Subcutaneous adipose tissue (tissue), 4 donors: ENCODE measurements around the gene MINDY4. TPM values are rescaled to one million over a fixed set of nuclear protein-coding genes. Genes with fewer than 3 reads are reported as not detected.

Experiments used
- total RNA-seq, 4 donors: library from RNA; depleted of rRNA; stranded (reverse); fragments of >200 nt; gene quantifications; one replicate each; pipeline ENCODE4 v1.1.0, GENCODE V29; 2016
- TF ChIP-seq, protein P1 (sequence below): fragments of 450-650 bp; IDR thresholded peaks from one replicate; pipeline ENCODE4 v1.5.1; 2016; ENCODE audit warnings: low read depth, mild to moderate bottlenecking, control low read depth, antibody characterized with exemption, moderate library complexity

Gene MINDY4
- total RNA-seq: 1 to 10 TPM; 3.7 to 8.5 (median 7.4) TPM

DNA sequence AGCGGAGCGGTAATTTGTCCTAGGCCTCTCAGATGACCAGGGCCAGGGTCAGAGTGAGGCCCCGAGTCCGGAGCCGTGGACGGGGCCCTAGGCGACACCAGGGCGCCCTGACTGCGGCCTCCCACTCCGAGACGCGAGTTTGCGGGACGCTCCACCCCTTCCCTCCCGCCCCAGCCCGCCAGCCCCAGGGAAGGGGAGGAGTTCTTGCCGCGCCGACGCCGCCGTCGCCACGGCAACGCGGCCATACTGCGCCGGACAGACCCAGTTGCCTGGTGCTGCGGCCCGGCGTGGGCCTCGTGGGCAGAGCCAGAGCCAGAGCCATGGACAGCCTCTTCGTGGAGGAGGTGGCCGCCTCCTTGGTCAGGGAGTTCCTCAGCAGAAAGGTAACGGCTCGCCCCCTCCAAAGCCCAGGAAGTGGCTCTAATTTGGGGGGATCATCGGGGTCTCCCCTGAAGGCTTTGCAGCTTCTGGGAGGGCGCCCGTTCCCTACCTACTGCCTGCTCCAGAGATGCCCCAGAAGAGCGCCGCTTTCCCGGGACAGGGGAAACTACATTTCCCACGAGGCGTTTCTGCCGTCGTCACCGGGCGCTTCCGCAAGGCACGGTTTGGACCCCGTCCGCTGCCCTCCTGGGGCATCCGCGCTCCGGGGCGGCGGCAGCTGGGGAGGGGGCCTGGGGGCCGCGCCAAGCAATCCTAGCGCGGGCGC lies at the start of gene MINDY4:
TSS of gene MINDY4 (plus strand) at position 244 of the 706 bp plus-strand sequence. CDS start at position 321, 77 bp downstream.
- TF ChIP-seq, protein P1, sequence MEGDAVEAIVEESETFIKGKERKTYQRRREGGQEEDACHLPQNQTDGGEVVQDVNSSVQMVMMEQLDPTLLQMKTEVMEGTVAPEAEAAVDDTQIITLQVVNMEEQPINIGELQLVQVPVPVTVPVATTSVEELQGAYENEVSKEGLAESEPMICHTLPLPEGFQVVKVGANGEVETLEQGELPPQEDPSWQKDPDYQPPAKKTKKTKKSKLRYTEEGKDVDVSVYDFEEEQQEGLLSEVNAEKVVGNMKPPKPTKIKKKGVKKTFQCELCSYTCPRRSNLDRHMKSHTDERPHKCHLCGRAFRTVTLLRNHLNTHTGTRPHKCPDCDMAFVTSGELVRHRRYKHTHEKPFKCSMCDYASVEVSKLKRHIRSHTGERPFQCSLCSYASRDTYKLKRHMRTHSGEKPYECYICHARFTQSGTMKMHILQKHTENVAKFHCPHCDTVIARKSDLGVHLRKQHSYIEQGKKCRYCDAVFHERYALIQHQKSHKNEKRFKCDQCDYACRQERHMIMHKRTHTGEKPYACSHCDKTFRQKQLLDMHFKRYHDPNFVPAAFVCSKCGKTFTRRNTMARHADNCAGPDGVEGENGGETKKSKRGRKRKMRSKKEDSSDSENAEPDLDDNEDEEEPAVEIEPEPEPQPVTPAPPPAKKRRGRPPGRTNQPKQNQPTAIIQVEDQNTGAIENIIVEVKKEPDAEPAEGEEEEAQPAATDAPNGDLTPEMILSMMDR: no peak

DNA sequence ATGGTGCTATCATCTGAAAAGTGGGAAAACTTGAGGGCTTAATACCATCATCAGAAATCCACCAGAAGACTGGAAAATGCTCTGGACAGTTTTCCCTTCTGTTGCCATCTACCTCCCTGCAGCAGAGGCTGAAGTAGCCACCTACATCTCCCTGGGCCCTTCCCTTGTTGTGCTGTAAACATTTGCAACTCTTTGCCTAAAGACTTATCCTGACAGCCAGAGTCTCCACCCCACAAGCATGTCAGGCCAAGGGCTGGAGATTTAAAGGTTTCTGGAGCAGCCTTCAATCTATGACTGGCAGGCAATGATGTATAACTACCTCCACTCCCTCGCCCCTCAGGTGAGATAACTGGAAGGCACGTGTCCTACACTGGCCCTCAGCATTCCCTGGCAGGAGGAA lies 49.0 kb upstream of the MINDY4 start:
- TF ChIP-seq, protein P1: no peak

DNA sequence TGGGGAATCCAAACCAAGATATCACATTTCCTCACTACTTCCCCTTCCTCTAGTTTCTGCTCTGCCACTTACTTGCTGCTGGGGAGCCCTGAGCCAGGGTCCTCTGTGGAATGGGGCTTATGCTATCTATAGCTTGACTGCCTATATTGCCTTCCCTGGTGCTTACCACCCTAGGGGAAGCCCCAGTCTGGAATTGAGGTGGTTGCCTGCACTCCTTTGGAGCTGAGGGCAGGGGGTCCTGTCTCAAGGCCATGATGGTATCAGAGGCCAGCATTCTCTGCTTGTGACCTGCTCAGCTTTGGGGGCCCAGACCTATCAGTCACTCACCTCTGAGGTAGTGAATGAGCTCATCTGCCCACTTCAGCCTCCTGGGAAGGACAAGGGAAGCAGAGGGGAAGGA lies 48.5 kb upstream of the MINDY4 start:
- TF ChIP-seq, protein P1: no peak

DNA sequence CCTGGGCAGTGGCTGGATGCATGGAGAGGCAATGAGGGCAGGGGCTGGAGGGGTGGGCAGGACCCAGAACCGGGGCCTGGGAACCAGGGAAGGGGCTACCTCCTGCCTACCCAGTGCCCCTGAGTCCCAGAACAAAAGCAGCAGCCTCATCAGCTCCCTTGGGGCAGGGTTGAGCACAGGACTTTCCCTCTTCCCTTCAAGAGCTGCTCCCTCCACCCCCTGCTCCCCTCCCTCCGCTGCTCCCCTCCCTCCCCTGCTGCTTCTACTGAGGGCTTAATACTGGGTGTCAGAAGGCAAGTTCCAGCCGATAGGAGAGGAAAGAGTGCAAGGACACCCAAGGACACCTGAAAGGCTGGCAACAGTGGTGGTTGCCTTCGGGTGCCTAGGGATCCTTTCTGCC lies 47.4 kb upstream of the MINDY4 start:
- TF ChIP-seq, protein P1: no peak

DNA sequence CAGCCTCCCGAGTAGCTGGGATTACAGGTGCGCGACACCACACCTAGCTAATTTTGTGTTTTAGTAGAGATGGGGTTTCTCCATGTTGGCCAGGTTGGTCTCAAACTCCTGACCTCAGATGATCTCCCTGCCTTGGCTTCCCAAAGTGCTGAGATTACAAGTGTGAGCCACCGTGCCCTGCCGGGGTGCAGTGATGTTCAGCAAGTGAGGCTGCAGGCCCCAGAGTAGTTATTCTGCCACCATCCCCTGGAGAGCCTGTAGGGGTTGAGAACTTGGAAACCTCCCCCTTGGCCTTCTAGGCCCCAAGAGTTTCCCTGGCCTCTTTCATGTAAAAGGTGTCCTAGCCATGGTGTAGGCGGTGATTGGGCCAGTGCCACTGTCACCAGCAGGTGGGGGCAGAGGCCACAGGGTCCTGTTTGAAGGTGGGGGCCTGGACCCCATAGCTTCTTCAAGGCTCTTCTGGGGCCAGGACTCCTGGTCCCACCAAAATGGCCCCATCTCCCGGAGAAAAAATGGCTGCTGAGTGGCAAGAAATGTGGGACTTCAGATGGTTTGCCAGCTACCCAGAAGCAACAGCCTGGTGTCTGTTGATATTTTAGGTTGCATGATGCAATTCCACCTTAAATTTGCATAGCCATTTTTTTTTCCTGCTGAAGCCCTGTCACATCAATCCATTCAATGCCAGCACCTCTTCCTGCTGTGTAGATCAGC lies 44.8 kb upstream of the MINDY4 start:
- TF ChIP-seq, protein P1: no peak

DNA sequence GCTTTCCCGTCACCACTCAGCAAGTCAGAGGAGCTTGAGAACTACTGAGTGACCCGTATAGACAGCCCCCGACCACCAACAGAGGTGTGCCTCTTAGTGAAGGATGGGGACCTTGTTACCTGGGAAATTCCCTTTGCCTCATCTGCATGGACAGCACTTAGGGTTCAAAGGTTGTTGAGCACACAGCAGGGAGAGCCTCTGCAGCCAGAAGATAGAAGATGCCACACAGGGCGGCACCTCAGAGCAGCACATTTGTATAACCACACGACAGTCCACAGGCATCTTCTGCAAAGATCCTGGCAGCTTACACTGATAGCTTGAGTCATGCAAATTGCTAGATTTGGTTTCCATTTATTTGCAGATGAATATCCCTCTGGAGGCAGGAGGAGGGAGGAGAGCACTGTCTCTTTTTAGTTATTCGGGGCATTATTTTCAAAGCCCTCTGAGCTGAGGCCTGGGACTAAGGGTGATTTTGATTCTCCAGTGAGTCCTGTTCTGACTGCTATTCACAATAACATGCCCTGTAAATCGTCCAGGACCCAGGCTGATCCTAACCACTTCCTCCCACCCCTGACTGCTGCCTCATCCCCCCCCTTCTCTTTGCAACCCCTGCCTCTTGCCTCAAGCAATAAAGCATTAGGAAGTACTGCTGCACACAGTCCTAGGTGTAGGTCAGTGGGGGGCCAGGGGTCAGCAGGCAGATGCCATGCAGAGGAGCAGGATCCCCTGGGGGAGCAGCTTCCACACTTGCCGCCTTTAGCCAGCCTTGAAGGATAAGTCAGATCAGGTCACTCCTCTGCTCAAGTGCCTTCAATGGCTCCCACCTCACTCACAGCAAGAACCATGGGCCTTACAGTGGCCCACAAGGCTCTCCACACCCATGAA lies 43.9 kb upstream of the MINDY4 start:
- TF ChIP-seq, protein P1: no peak
